ENCODE data around the gene ALPL. TPM values are rescaled to one million over a fixed set of nuclear protein-coding genes. Genes with fewer than 3 reads are reported as not detected.

ALPL gene
- total and polyA plus RNA-seq, 4 donors, result 3.3 to 93.1 (median 40.7) TPM

DNA sequence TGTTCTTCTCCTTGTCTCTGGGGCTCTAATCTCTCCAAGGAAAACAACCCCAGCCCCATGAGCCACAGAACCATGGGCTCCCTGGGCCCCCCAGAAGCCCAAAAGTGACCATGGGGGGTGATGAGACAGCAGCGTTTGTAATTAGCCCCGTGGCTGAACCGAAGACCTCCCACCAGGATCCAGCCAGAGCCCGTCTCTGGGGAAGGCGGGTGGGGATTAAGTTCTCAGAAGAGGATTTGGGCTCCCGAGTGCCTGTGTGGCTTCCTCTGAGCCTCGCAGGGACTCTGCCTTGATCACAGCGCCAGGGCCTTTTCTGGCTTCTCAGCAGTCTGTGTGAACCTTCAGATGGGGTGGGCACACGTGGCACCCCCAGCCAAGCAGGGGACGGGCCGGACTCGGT lies 77.0 kb downstream of the ALPL start:
- no peak overlapping the region for H3K9ac ChIP-seq (ENCODE audit: low read depth in 1 of 2, low read length in 2 of 2)
- H3K9me3 ChIP-seq (ENCODE audit: control insufficient read depth in 4 of 4, low read length in 3 of 4), result no peaks in the 10 kb centered on the region
- 58% methylated on average over 12 of the region's 12 CpGs for WGBS
- TF ChIP-seq FOXA2 (IDR thresholded peaks at IDR 0.05), result no peak
- TF ChIP-seq, protein P1, sequence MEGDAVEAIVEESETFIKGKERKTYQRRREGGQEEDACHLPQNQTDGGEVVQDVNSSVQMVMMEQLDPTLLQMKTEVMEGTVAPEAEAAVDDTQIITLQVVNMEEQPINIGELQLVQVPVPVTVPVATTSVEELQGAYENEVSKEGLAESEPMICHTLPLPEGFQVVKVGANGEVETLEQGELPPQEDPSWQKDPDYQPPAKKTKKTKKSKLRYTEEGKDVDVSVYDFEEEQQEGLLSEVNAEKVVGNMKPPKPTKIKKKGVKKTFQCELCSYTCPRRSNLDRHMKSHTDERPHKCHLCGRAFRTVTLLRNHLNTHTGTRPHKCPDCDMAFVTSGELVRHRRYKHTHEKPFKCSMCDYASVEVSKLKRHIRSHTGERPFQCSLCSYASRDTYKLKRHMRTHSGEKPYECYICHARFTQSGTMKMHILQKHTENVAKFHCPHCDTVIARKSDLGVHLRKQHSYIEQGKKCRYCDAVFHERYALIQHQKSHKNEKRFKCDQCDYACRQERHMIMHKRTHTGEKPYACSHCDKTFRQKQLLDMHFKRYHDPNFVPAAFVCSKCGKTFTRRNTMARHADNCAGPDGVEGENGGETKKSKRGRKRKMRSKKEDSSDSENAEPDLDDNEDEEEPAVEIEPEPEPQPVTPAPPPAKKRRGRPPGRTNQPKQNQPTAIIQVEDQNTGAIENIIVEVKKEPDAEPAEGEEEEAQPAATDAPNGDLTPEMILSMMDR (IDR thresholded peaks at IDR 0.05; ENCODE audit: low read depth, low read length, missing input control), result no peak
- TF ChIP-seq, protein P2, sequence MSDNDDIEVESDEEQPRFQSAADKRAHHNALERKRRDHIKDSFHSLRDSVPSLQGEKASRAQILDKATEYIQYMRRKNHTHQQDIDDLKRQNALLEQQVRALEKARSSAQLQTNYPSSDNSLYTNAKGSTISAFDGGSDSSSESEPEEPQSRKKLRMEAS (IDR thresholded peaks at IDR 0.05), result no peak
- TF ChIP-seq RAD21 (IDR thresholded peaks at IDR 0.05), result no peak
- H3K27ac ChIP-seq (ENCODE audit: low read depth in 1 of 2, low read length in 2 of 2), result no peak overlapping the region
- no peaks in the 10 kb centered on the region for H3K27me3 ChIP-seq (ENCODE audit: control insufficient read depth in 4 of 4, insufficient read depth in 4 of 4, low read length in 3 of 4)
- no peaks in the 10 kb centered on the region for H3K36me3 ChIP-seq (ENCODE audit: control insufficient read depth in 4 of 4, insufficient read depth in 3 of 4, low read depth in 1 of 4, low read length in 3 of 4)
- no peak overlapping the region for H3K4me3 ChIP-seq (ENCODE audit: low read depth in 1 of 3, low read length in 3 of 3)
- peaks cover 0 to 4% (median 0%) of the 10 kb centered on the region in 4 donors for H3K4me1 ChIP-seq (ENCODE audit: control insufficient read depth in 4 of 4, insufficient read depth in 4 of 4, low read length in 3 of 4)
- DNase-seq (ENCODE audit: low spot score), result no peak

DNA sequence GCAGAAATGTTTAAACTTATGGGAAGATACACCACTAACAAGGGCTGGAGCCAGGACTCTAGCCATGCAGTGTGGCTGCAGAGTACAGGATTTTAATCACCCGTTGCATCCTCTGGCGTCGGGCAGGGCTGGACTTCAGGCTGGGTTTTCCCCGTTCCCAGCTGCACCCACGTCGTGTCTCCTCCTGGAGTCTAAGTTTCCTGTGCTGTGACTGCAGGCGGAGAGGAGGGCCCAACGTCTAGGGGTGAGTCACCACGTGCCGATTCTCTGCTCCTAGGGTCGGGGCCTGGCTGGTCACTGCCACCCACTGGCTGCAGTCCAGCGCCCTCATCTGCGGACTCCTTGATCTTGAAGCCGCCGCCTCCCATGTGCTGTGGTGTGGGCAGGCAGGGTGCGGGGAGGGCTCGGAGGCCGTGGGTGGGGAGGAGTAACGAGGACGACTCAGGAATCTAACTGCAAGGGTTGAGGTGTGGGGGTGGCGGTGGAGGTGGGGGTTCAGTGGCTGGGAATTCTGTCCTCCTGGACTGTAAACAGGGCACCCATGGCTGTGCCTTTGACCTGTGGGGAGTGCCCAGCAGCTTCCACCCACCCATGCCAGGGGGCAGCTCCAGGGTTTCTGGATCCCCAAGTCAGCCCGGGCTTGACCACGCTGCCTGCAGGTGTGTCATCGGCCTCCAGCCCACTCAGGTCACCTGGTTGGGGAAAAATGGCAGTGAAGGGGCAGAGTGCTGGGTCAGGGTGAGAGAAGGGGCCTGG lies 77.8 kb downstream of the ALPL start:
- H3K9me3 ChIP-seq (ENCODE audit: control insufficient read depth in 4 of 4, low read length in 3 of 4), result no peaks in the 10 kb centered on the region
- no peak overlapping the region for H3K9ac ChIP-seq (ENCODE audit: low read depth in 1 of 2, low read length in 2 of 2)
- no peaks in the 10 kb centered on the region for H3K27me3 ChIP-seq (ENCODE audit: control insufficient read depth in 4 of 4, insufficient read depth in 4 of 4, low read length in 3 of 4)
- no peak for DNase-seq (ENCODE audit: low spot score)
- peaks cover 0 to 4% (median 0%) of the 10 kb centered on the region in 4 donors for H3K4me1 ChIP-seq (ENCODE audit: control insufficient read depth in 4 of 4, insufficient read depth in 4 of 4, low read length in 3 of 4)
- TF ChIP-seq RAD21 (IDR thresholded peaks at IDR 0.05) (peak in 1 of 2 donors; percentile 43), FOXA2 (IDR thresholded peaks at IDR 0.05) (no peak)
- no peak overlapping the region for H3K4me3 ChIP-seq (ENCODE audit: low read depth in 1 of 3, low read length in 3 of 3)
- no peak overlapping the region for H3K27ac ChIP-seq (ENCODE audit: low read depth in 1 of 2, low read length in 2 of 2)
- H3K36me3 ChIP-seq (ENCODE audit: control insufficient read depth in 4 of 4, insufficient read depth in 3 of 4, low read depth in 1 of 4, low read length in 3 of 4), result no peaks in the 10 kb centered on the region
- 27% methylated on average over 24 of the region's 24 CpGs for WGBS

DNA sequence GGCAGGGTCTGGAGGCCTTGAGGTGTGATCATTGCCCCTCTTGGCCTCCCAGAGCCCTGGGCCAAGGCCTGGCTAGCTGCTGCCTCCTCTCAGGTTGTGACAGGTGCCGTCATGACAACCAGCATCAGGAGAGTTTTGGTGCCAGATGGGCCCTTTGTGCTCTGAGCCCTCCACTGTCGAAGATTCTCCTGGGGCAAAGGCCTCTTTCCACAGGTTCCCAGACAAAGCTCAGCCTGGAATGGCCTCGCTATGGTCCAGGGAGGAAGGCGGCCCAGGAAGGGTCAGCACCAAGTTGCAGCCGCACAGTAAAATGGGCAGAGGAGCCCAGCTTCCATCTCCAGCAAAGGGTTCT lies 78.4 kb downstream of the ALPL start:
- H3K36me3 ChIP-seq (ENCODE audit: control insufficient read depth in 4 of 4, insufficient read depth in 3 of 4, low read depth in 1 of 4, low read length in 3 of 4), result no peaks in the 10 kb centered on the region
- no peak overlapping the region for H3K9ac ChIP-seq (ENCODE audit: low read depth in 1 of 2, low read length in 2 of 2)
- no peaks in the 10 kb centered on the region for H3K9me3 ChIP-seq (ENCODE audit: control insufficient read depth in 4 of 4, low read length in 3 of 4)
- H3K27ac ChIP-seq (ENCODE audit: low read depth in 1 of 2, low read length in 2 of 2), result no peak overlapping the region
- H3K4me3 ChIP-seq (ENCODE audit: low read depth in 1 of 3, low read length in 3 of 3), result no peak overlapping the region
- 91% methylated on average over 5 of the region's 5 CpGs for WGBS
- H3K4me1 ChIP-seq (ENCODE audit: control insufficient read depth in 4 of 4, insufficient read depth in 4 of 4, low read length in 3 of 4), result peaks cover 0 to 4% (median 0%) of the 10 kb centered on the region in 4 donors
- no peak for DNase-seq (ENCODE audit: low spot score)
- TF ChIP-seq HNF4A (conservative IDR thresholded peaks at IDR 0.05) (no peak), EGR1 (IDR thresholded peaks at IDR 0.05; ENCODE audit: low read depth in 2 of 2) (no peak)
- H3K27me3 ChIP-seq (ENCODE audit: control insufficient read depth in 4 of 4, insufficient read depth in 4 of 4, low read length in 3 of 4), result no peaks in the 10 kb centered on the region

DNA sequence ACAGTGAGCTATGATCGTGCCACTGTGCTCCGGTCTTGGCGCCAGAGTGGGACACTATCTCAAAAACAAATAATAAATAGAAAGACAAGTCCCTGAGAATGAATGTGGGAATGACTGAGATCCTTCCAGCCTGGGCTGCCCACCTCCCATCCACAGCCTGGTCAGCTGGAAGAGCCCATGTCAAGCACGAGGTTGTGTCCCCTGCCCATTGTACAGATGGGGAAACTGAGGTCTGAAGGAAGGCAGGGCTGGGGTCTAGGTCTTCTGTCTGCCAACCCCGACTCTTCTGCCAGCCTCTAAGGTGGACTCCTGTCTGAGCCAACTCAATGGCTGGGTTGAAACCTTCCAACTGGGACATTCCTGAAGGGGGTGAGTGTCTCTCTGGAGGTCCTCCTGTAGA lies 80.4 kb downstream of the ALPL start:
- TF ChIP-seq, protein P1 (IDR thresholded peaks at IDR 0.05; ENCODE audit: low read depth, low read length, missing input control), result no peak
- no peak for TF ChIP-seq EGR1 (IDR thresholded peaks at IDR 0.05; ENCODE audit: low read depth in 2 of 2)
- 89% methylated on average over 5 of the region's 5 CpGs for WGBS
- no peak for DNase-seq (ENCODE audit: low spot score)
- no peak overlapping the region for H3K9ac ChIP-seq (ENCODE audit: low read depth in 1 of 2, low read length in 2 of 2)
- no peak overlapping the region for H3K4me3 ChIP-seq (ENCODE audit: low read depth in 1 of 3, low read length in 3 of 3)
- H3K4me1 ChIP-seq (ENCODE audit: control insufficient read depth in 4 of 4, insufficient read depth in 4 of 4, low read length in 3 of 4), result peaks cover 0 to 4% (median 0%) of the 10 kb centered on the region in 4 donors
- H3K27ac ChIP-seq (ENCODE audit: low read depth in 1 of 2, low read length in 2 of 2), result no peak overlapping the region
- H3K9me3 ChIP-seq (ENCODE audit: control insufficient read depth in 4 of 4, low read length in 3 of 4), result no peaks in the 10 kb centered on the region
- no peaks in the 10 kb centered on the region for H3K27me3 ChIP-seq (ENCODE audit: control insufficient read depth in 4 of 4, insufficient read depth in 4 of 4, low read length in 3 of 4)
- no peaks in the 10 kb centered on the region for H3K36me3 ChIP-seq (ENCODE audit: control insufficient read depth in 4 of 4, insufficient read depth in 3 of 4, low read depth in 1 of 4, low read length in 3 of 4)

Measured in liver (tissue), 9 donors.